Mesenchymal stem cell (in vitro differentiated cells and primary cell): Measurements from ENCODE around the gene SLC2A6.

ENCODE experiments used
- DNase-seq: peaks from one replicate; pipeline ENCODE4 v3.0.0-alpha.2; 2013
- H2AFZ ChIP-seq: one replicate; pipeline ENCODE4 v1.6.1; 2013; ENCODE audit warnings: low read depth, mild to moderate bottlenecking, control low read depth, inconsistent platforms, low read length, moderate library complexity
- H2AK5ac ChIP-seq: 2 replicates; pipeline ENCODE4 v1.6.1; 2013; ENCODE audit warnings: low read length, moderate library complexity, mild to moderate bottlenecking, inconsistent platforms; ENCODE audit not compliant: severe bottlenecking
- H2BK120ac ChIP-seq: one replicate; pipeline ENCODE4 v1.6.1; 2013; ENCODE audit warnings: low read depth, mild to moderate bottlenecking, inconsistent platforms, low read length, moderate library complexity
- H2BK12ac ChIP-seq, 2 experiments: one replicate each; pipeline ENCODE4 v1.6.1; 2013; ENCODE audit warnings: inconsistent platforms in 2 of 2, low read length in 2 of 2, mild to moderate bottlenecking in 2 of 2, moderate library complexity in 2 of 2, control low read depth in 1 of 2
- H2BK15ac ChIP-seq: one replicate; pipeline ENCODE4 v1.6.1; 2013; ENCODE audit warnings: mild to moderate bottlenecking, low read depth, inconsistent platforms; ENCODE audit not compliant: poor library complexity, severe bottlenecking
- H2BK5ac ChIP-seq: 2 replicates; pipeline ENCODE4 v1.6.1; 2013; ENCODE audit warnings: low read depth, mild to moderate bottlenecking, low read length, control low read depth, inconsistent platforms; ENCODE audit not compliant: poor library complexity, severe bottlenecking
- H3K14ac ChIP-seq, 2 experiments: one replicate each; pipeline ENCODE4 v1.6.1; 2013; ENCODE audit warnings: inconsistent platforms in 2 of 2, low read length in 2 of 2, control low read depth in 1 of 2, mild to moderate bottlenecking in 1 of 2, moderate library complexity in 1 of 2
- H3K18ac ChIP-seq, 2 experiments: one replicate each; pipeline ENCODE4 v1.6.1; 2013; ENCODE audit warnings: inconsistent platforms in 2 of 2, low read length in 2 of 2, control low read depth in 1 of 2, low read depth in 1 of 2, mild to moderate bottlenecking in 1 of 2
- H3K23ac ChIP-seq, 2 experiments: one replicate each; pipeline ENCODE4 v1.6.1; 2013; ENCODE audit warnings: inconsistent platforms in 2 of 2, low read length in 2 of 2, mild to moderate bottlenecking in 2 of 2, moderate library complexity in 2 of 2, control low read depth in 1 of 2
- H3K27ac ChIP-seq: 2 replicates; pipeline ENCODE4 v1.5.1; 2013; ENCODE audit warnings: mild to moderate bottlenecking, moderate library complexity, low read length, control low read depth, inconsistent platforms; ENCODE audit not compliant: poor library complexity, severe bottlenecking
- H3K27me3 ChIP-seq, 2 experiments: 2 replicates each; pipeline versions ENCODE4 v1.6.1 to v1.7.0; 2013; ENCODE audit warnings: low read length in 2 of 2, mild to moderate bottlenecking in 2 of 2, moderate library complexity in 2 of 2, control low read depth in 1 of 2, inconsistent platforms in 1 of 2; ENCODE audit not compliant: control insufficient read depth in 1 of 2, insufficient read depth in 1 of 2
- H3K36me3 ChIP-seq, 2 experiments: 2 replicates each; pipeline versions ENCODE4 v1.6.1 to v1.7.0; 2013; ENCODE audit warnings: low read length in 2 of 2, control low read depth in 1 of 2, inconsistent platforms in 1 of 2, low read depth in 1 of 2, mild to moderate bottlenecking in 1 of 2; ENCODE audit not compliant: insufficient read depth in 2 of 2, control insufficient read depth in 1 of 2
- H3K4ac ChIP-seq, 2 experiments: one replicate each; pipeline ENCODE4 v1.6.1; 2013; ENCODE audit warnings: inconsistent platforms in 2 of 2, low read length in 2 of 2, mild to moderate bottlenecking in 2 of 2, moderate library complexity in 2 of 2, control low read depth in 1 of 2, low read depth in 1 of 2
- H3K4me1 ChIP-seq: 2 replicates; pipeline ENCODE4 v1.6.1; 2013; ENCODE audit warnings: low read depth, low read length, control low read depth; ENCODE audit not compliant: control insufficient read depth, insufficient read depth
- H3K4me2 ChIP-seq: 2 replicates; pipeline ENCODE4 v1.6.1; 2013; ENCODE audit warnings: low read length, mild to moderate bottlenecking, inconsistent platforms; ENCODE audit not compliant: poor library complexity, severe bottlenecking
- H3K4me3 ChIP-seq, 2 experiments: 2 replicates each; pipeline versions ENCODE4 v1.5.1 to v1.7.0; 2013; ENCODE audit warnings: low read length in 2 of 2, mild to moderate bottlenecking in 2 of 2, control low read depth in 1 of 2, low read depth in 1 of 2; ENCODE audit not compliant: insufficient read depth in 1 of 2
- H3K79me1 ChIP-seq: replicated peaks from 2 replicates; pipeline ENCODE4 v1.6.1; 2013; ENCODE audit warnings: mild to moderate bottlenecking, control low read depth, low read length, inconsistent platforms; ENCODE audit not compliant: poor library complexity, severe bottlenecking
- H3K9ac ChIP-seq: 2 replicates; pipeline ENCODE4 v1.7.0; 2013; ENCODE audit warnings: mild to moderate bottlenecking, low read length, moderate library complexity
- H3K9me3 ChIP-seq: 2 replicates; pipeline ENCODE4 v1.7.0; 2013; ENCODE audit warnings: mild to moderate bottlenecking, low read length; ENCODE audit not compliant: control insufficient read depth
- H4K8ac ChIP-seq: one replicate; pipeline ENCODE4 v1.6.1; 2013; ENCODE audit warnings: inconsistent platforms, mild to moderate bottlenecking, low read length, moderate library complexity
- H4K91ac ChIP-seq: one replicate; pipeline ENCODE4 v1.6.1; 2013; ENCODE audit warnings: mild to moderate bottlenecking, low read length, inconsistent platforms
- WGBS: methylation state at CpG from one replicate; pipeline ENCODE4 v1.1.7; 2013; ENCODE audit warnings: mixed read lengths; 5-methylcytosine and 5-hydroxymethylcytosine counted together

SLC2A6 gene

DNA sequence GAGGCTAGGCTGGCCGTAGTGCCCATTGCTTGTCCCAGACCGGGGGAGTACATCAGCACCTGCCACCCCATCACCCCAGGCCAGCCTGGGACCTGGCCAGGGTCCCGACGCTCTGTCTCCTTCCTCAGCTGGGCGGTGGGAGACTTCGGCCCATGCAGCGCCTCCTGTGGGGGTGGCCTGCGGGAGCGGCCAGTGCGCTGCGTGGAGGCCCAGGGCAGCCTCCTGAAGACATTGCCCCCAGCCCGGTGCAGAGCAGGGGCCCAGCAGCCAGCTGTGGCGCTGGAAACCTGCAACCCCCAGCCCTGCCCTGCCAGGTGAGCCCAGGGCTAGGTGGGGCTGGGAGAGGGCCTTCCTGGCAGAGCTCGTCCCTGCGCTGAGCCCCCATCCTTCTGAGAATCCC is 35.7 kb downstream of the SLC2A6 start:
- 91% methylated on average over 15 of the region's 15 CpGs for WGBS
- H3K36me3 ChIP-seq: no peaks in the 10 kb centered on the region
- no peaks in the 10 kb centered on the region for H3K9me3 ChIP-seq
- H3K27ac ChIP-seq: no peak overlapping the region
- no peak overlapping the region for H2BK5ac ChIP-seq
- H4K91ac ChIP-seq: no peak overlapping the region
- no peak overlapping the region for H3K4ac ChIP-seq
- H3K9ac ChIP-seq: no peak overlapping the region
- no peak overlapping the region for H2BK120ac ChIP-seq
- no peaks in the 10 kb centered on the region for H3K79me1 ChIP-seq
- no peak overlapping the region for H2BK12ac ChIP-seq
- no peak overlapping the region for H3K4me2 ChIP-seq
- no peak overlapping the region for H3K18ac ChIP-seq
- no peak overlapping the region for H2AFZ ChIP-seq
- peaks cover 6% of the 10 kb centered on the region for H3K4me1 ChIP-seq
- no peak overlapping the region for H3K4me3 ChIP-seq
- DNase-seq: no peak
- peaks cover 0 to 32% of the 10 kb centered on the region in 2 experiments for H3K27me3 ChIP-seq
- peak overlapping the region; percentile 26 for H2BK15ac ChIP-seq
- no peak overlapping the region for H2AK5ac ChIP-seq
- H3K23ac ChIP-seq: no peak overlapping the region
- no peak overlapping the region for H3K14ac ChIP-seq
- H4K8ac ChIP-seq: no peak overlapping the region

DNA sequence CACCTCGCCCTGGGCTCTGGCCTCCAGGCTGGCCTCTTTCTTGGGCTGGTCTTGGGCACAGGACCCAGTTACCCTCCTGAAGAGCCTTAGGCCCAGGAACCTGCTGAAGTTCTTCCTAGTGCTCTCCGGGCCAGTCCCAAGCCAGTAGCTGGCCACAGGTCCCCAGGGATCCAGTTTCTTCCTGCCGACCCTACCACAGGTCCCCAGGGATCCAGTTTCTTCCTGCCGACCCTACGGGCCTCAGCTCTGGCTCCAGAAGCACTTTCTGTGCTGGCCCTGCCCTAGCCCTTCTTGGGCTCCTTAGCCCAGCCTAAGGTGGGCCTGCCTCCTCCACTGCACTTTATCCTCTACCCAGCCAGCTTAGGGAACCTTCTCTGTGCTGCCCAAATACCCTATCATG is 37.3 kb downstream of the SLC2A6 start:
- Histone ChIP-seq H2AK5ac (no peak overlapping the region), H2AFZ (no peak overlapping the region), H4K91ac (no peak overlapping the region), H3K4me2 (no peak overlapping the region), H3K9me3 (no peaks in the 10 kb centered on the region), H3K27me3 (peaks cover 0 to 32% of the 10 kb centered on the region in 2 experiments), H2BK5ac (no peak overlapping the region), H3K14ac (no peak overlapping the region), H3K4me1 (peaks cover 6% of the 10 kb centered on the region), H4K8ac (no peak overlapping the region), H3K79me1 (no peaks in the 10 kb centered on the region), H3K4me3 (no peak overlapping the region), H3K4ac (no peak overlapping the region), H2BK15ac (no peak overlapping the region), H3K23ac (no peak overlapping the region), H3K18ac (no peak overlapping the region), H2BK12ac (no peak overlapping the region), H2BK120ac (no peak overlapping the region), H3K9ac (no peak overlapping the region), H3K36me3 (no peaks in the 10 kb centered on the region), H3K27ac (no peak overlapping the region)
- WGBS: 84% methylated on average over 5 of the region's 5 CpGs
- DNase-seq: no peak

GRCh38 chr9:133440874-133441273 is 38.0 kb downstream of the SLC2A6 start:
- H3K4me2 ChIP-seq: no peak overlapping the region
- H3K27ac ChIP-seq: no peak overlapping the region
- H3K9me3 ChIP-seq: no peaks in the 10 kb centered on the region
- no peak overlapping the region for H4K8ac ChIP-seq
- H2BK120ac ChIP-seq: no peak overlapping the region
- no peak overlapping the region for H3K18ac ChIP-seq
- no peaks in the 10 kb centered on the region for H3K79me1 ChIP-seq
- DNase-seq: no peak
- no peak overlapping the region for H3K4me3 ChIP-seq
- H4K91ac ChIP-seq: no peak overlapping the region
- no peak overlapping the region for H3K23ac ChIP-seq
- no peak overlapping the region for H2AFZ ChIP-seq
- no peak overlapping the region for H2BK15ac ChIP-seq
- H3K4ac ChIP-seq: no peak overlapping the region
- peaks cover 0 to 27% of the 10 kb centered on the region in 2 experiments for H3K27me3 ChIP-seq
- no peak overlapping the region for H3K14ac ChIP-seq
- H3K36me3 ChIP-seq: no peaks in the 10 kb centered on the region
- H2BK12ac ChIP-seq: no peak overlapping the region
- WGBS: 91% methylated on average over 12 of the region's 12 CpGs
- H2BK5ac ChIP-seq: no peak overlapping the region
- H2AK5ac ChIP-seq: no peak overlapping the region
- H3K9ac ChIP-seq: no peak overlapping the region
- H3K4me1 ChIP-seq: peaks cover 6% of the 10 kb centered on the region

GRCh38 chr9:133439337-133439736 is 39.6 kb downstream of the SLC2A6 start:
- Histone ChIP-seq H2BK5ac (no peak overlapping the region), H3K4me3 (no peak overlapping the region), H3K23ac (no peak overlapping the region), H2AFZ (no peak overlapping the region), H2BK120ac (no peak overlapping the region), H3K27me3 (peaks cover 0 to 15% of the 10 kb centered on the region in 2 experiments), H3K9ac (no peak overlapping the region), H4K91ac (no peak overlapping the region), H3K36me3 (no peaks in the 10 kb centered on the region), H3K9me3 (no peaks in the 10 kb centered on the region), H4K8ac (no peak overlapping the region), H3K79me1 (no peaks in the 10 kb centered on the region), H3K4ac (no peak overlapping the region), H3K4me2 (no peak overlapping the region), H3K27ac (no peak overlapping the region), H2AK5ac (no peak overlapping the region), H3K14ac (no peak overlapping the region), H3K18ac (no peak overlapping the region), H2BK15ac (no peak overlapping the region), H3K4me1 (peaks cover 6% of the 10 kb centered on the region), H2BK12ac (no peak overlapping the region)
- WGBS: 75% methylated on average over 4 of the region's 4 CpGs
- DNase-seq: no peak
